Neural cell (in vitro differentiated cells): ENCODE measurements around the gene DCLK3. TPM values are rescaled to one million over a fixed set of nuclear protein-coding genes. Genes with fewer than 3 reads are reported as not detected.

Source experiments
- H2AFZ ChIP-seq: fragments of 200-600, 300-800 bp; sonication (generic), shearing (Covaris generic); 2 replicates; pipeline ENCODE4 v1.6.0; 2014; ENCODE audit warnings: low read depth, mild to moderate bottlenecking, antibody characterized with exemption, low read length, moderate library complexity
- H3F3A ChIP-seq: fragments of 200-600 bp; shearing (Covaris generic); 2 replicates; pipeline ENCODE4 v1.6.1; 2016; ENCODE audit warnings: mild to moderate bottlenecking, moderate library complexity, mixed read lengths, antibody characterized with exemption, low read length; ENCODE audit not compliant: insufficient read depth, poor library complexity, severe bottlenecking
- H3K27ac ChIP-seq: fragments of 200-600, 300-800 bp; sonication (generic), shearing (Covaris generic); 2 replicates; pipeline ENCODE4 v1.5.1; 2014; ENCODE audit warnings: mild to moderate bottlenecking, low read length, moderate library complexity
- H3K27me3 ChIP-seq: fragments of 300-800, 200-600 bp; sonication (generic), shearing (Covaris generic); 2 replicates; pipeline ENCODE4 v1.6.0; 2014; ENCODE audit warnings: mild to moderate bottlenecking, low read depth, low read length, moderate library complexity; ENCODE audit not compliant: insufficient read depth
- H3K36me3 ChIP-seq: fragments of 300-800, 200-600 bp; sonication (generic), shearing (Covaris generic); 2 replicates; pipeline ENCODE4 v1.5.1; 2014; ENCODE audit warnings: mild to moderate bottlenecking, antibody characterized with exemption, low read length, moderate library complexity; ENCODE audit not compliant: insufficient read depth
- H3K4me2 ChIP-seq: fragments of 300-800, 200-600 bp; sonication (generic), shearing (Covaris generic); 2 replicates; pipeline ENCODE4 v1.6.0; 2014; ENCODE audit warnings: mild to moderate bottlenecking, low read length
- H3K4me3 ChIP-seq: fragments of 300-800, 200-600 bp; sonication (generic), shearing (Covaris generic); 2 replicates; pipeline ENCODE4 v1.5.1; 2014; ENCODE audit warnings: mild to moderate bottlenecking, low read length, moderate library complexity
- H3K79me2 ChIP-seq: fragments of 200-600 bp; shearing (Covaris generic); replicated peaks from 2 replicates; pipeline ENCODE4 v1.6.0; 2014; ENCODE audit warnings: mild to moderate bottlenecking, low read length, moderate library complexity; ENCODE audit not compliant: insufficient read depth
- H3K9ac ChIP-seq: fragments of 300-800, 200-600 bp; sonication (generic), shearing (Covaris generic); 2 replicates; pipeline ENCODE4 v1.6.1; 2016; ENCODE audit warnings: mild to moderate bottlenecking, low read length, mixed read lengths
- H3K9me2 ChIP-seq: fragments of 200-600 bp; shearing (Covaris generic); 2 replicates; pipeline ENCODE4 v1.6.1; 2016; ENCODE audit warnings: mild to moderate bottlenecking, low read length, mixed read lengths; ENCODE audit not compliant: insufficient read depth
- H3K9me3 ChIP-seq: fragments of 200-600, 300-800 bp; sonication (generic), shearing (Covaris generic); 2 replicates; pipeline ENCODE4 v1.6.1; 2016; ENCODE audit warnings: mild to moderate bottlenecking, mixed run types, low read length, moderate library complexity, mixed read lengths
- H4K20me1 ChIP-seq: fragments of 200-600 bp; shearing (Covaris generic); 2 replicates; pipeline ENCODE4 v1.6.1; 2016; ENCODE audit warnings: mild to moderate bottlenecking, mixed run types; ENCODE audit not compliant: insufficient read depth
- CTCF ChIP-seq: fragments of 450-650 bp; IDR thresholded peaks from 2 replicates; pipeline ENCODE4 v1.5.1; 2014; ENCODE audit warnings: antibody characterized with exemption, mild to moderate bottlenecking, moderate library complexity; ENCODE audit not compliant: poor library complexity, severe bottlenecking
- EP300 ChIP-seq: fragments of 450-650 bp; conservative IDR thresholded peaks from 2 replicates; pipeline ENCODE4 v1.6.1; 2014; ENCODE audit warnings: antibody characterized with exemption, mild to moderate bottlenecking, moderate library complexity; ENCODE audit not compliant: poor library complexity, severe bottlenecking
- EZH2 ChIP-seq: fragments of 200-600, 300-800 bp; shearing (Covaris generic), sonication (generic); IDR thresholded peaks from 2 replicates; pipeline ENCODE4 v1.6.1; 2014; ENCODE audit warnings: antibody characterized with exemption, low read length, borderline replicate concordance, mild to moderate bottlenecking; ENCODE audit not compliant: insufficient read depth, poor library complexity, severe bottlenecking
- MXI1 ChIP-seq: fragments of 450-650 bp; conservative IDR thresholded peaks from 2 replicates; pipeline ENCODE4 v1.6.1; 2014; ENCODE audit warnings: antibody characterized with exemption, mild to moderate bottlenecking; ENCODE audit not compliant: poor library complexity, severe bottlenecking
- POLR2AphosphoS5 ChIP-seq: IDR thresholded peaks from 2 replicates; pipeline ENCODE4 v1.6.1; 2012
- RAD21 ChIP-seq: fragments of 450-650 bp; conservative IDR thresholded peaks from 2 replicates; pipeline ENCODE4 v1.6.1; 2014; ENCODE audit warnings: antibody characterized with exemption, mild to moderate bottlenecking, moderate library complexity
- REST ChIP-seq: IDR thresholded peaks from 2 replicates; pipeline ENCODE4 v1.6.1; 2012; ENCODE audit warnings: borderline replicate concordance
- SMC3 ChIP-seq: fragments of 450-650 bp; conservative IDR thresholded peaks from 2 replicates; pipeline ENCODE4 v1.6.1; 2014; ENCODE audit warnings: antibody characterized with exemption, mild to moderate bottlenecking, moderate library complexity; ENCODE audit not compliant: poor library complexity
- TAF1 ChIP-seq: IDR thresholded peaks from 2 replicates; pipeline ENCODE4 v1.6.1; 2012; ENCODE audit warnings: low read depth
- polyA plus RNA-seq: library from polyadenylated mRNA; depleted of rRNA; stranded (reverse); fragments of >200 nt; gene quantifications from 2 replicates; pipeline ENCODE4 v1.2.3, GENCODE V29; 2014

DCLK3 gene
- polyA plus RNA-seq, 1 donor from 2014 or later = 1.5 TPM

DNA sequence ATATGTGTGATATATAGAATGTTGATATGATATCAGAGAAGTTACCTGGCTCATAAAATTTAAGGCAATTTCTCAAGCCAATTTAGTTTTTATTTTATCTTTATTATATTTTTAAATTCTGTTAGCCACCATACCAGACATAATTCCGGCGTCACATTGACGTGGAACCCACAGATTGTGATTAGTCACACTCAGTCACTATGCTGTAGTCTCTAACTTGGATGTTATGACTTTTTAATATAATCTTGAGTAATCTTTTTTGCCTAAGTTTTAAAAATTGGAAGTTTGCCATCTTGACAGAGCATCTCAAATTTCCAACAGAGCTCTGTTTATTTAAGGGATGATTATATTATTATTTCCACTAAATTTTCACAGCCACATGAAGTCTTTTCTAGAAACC, 9.7 kb upstream of the DCLK3 start:
- TF ChIP-seq MXI1 (no peak), SMC3 (no peak), TAF1 (no peak), EZH2 (no peak), EP300 (no peak), REST (no peak), CTCF (no peak), POLR2AphosphoS5 (no peak), RAD21 (no peak)
- no peak overlapping the region for H3K9ac ChIP-seq
- H3F3A ChIP-seq = no peaks in the 10 kb centered on the region

DNA sequence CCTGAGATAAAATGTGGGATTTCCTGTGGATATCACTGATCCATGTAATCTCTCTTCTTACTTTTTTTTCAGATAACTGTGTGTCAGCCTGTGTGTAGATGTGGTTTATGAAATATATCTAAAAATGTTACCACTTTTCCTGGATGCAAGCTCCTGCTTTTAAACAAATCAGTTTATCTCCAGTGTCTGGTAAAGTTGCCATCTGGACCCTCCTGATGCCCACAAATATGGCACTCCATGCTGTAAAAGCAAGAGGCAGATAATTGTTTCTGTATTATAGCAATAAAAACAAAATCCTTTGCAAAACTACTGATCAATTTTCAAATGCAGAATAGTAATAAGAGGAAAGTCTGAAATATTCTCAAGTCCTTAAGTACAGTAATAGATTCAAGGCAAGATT, 7.6 kb upstream of the DCLK3 start:
- no peak overlapping the region for H3K27ac ChIP-seq
- TF ChIP-seq EZH2 (no peak), TAF1 (no peak), RAD21 (no peak), REST (no peak), SMC3 (no peak), EP300 (no peak), CTCF (no peak), MXI1 (no peak), POLR2AphosphoS5 (no peak)
- H3F3A ChIP-seq = no peaks in the 10 kb centered on the region
- H3K4me3 ChIP-seq = no peak overlapping the region
- no peaks in the 10 kb centered on the region for H3K27me3 ChIP-seq
- H3K79me2 ChIP-seq = no peaks in the 10 kb centered on the region
- H2AFZ ChIP-seq = no peak overlapping the region
- no peaks in the 10 kb centered on the region for H3K36me3 ChIP-seq
- H3K9me2 ChIP-seq = no peaks in the 10 kb centered on the region
- no peaks in the 10 kb centered on the region for H4K20me1 ChIP-seq
- H3K9me3 ChIP-seq = no peaks in the 10 kb centered on the region
- H3K9ac ChIP-seq = no peak overlapping the region
- no peak overlapping the region for H3K4me2 ChIP-seq

More for the DNA sequence above, 9.7 kb upstream of the DCLK3 start:
- Histone ChIP-seq H3K27me3 (no peaks in the 10 kb centered on the region), H4K20me1 (no peaks in the 10 kb centered on the region), H3K79me2 (no peaks in the 10 kb centered on the region), H2AFZ (no peak overlapping the region), H3K27ac (no peak overlapping the region), H3K36me3 (no peaks in the 10 kb centered on the region), H3K9me2 (no peaks in the 10 kb centered on the region), H3K4me2 (no peak overlapping the region), H3K4me3 (no peak overlapping the region), H3K9me3 (no peaks in the 10 kb centered on the region)
